Esophagus muscularis mucosa (tissue), 4 donors: ENCODE data around the gene NR2F1-AS1.

Experiments
- CTCF ChIP-seq, 3 experiments: fragments of 200-600 bp in 2 of 3; fragments of 450-650 bp in 1 of 3; sonication (generic) in 2 of 3; IDR thresholded peaks; one replicate each; pipeline ENCODE4 v1.5.1; 2017 to 2019; ENCODE audit warnings: antibody characterized with exemption in 3 of 3, mild to moderate bottlenecking in 2 of 3, moderate library complexity in 1 of 3
- EP300 ChIP-seq: sonication (generic); formaldehyde crosslinking; IDR thresholded peaks from one replicate; pipeline ENCODE4 v1.6.1; 2017; ENCODE audit warnings: antibody characterized with exemption
- POLR2A ChIP-seq: fragments of 450-650 bp; IDR thresholded peaks from one replicate; pipeline ENCODE4 v1.6.1; 2017; ENCODE audit warnings: antibody characterized with exemption, moderate library complexity, mild to moderate bottlenecking, low read depth

GRCh38 chr5:93584596-93585040 lies 3.6 kb upstream of the NR2F1-AS1 start:
- TF ChIP-seq CTCF (IDR thresholded peaks at IDR 0.05): no peak
- no peak for TF ChIP-seq EP300
- no peak for TF ChIP-seq POLR2A
